Osteocyte (in vitro differentiated cells): ENCODE measurements around the gene OR52E4. TPM values are rescaled to one million over a fixed set of nuclear protein-coding genes. Genes with fewer than 3 reads are reported as not detected.
A peak's percentile ranks its signal among the peaks of the same experiment; 100 is the strongest.

ENCODE experiments used
- DNase-seq: peaks from one replicate; pipeline ENCODE4 v3.0.0; 2021; ENCODE audit warnings: mixed read lengths; ENCODE audit not compliant: unreplicated experiment; ENCODE audit errors: extremely low spot score
- H3K27ac Mint-ChIP-seq: one replicate; pipeline ENCODE4 v1.8.0; 2021; ENCODE audit warnings: mild to moderate bottlenecking, mixed read lengths; ENCODE audit not compliant: unreplicated experiment
- H3K27me3 Mint-ChIP-seq: one replicate; pipeline ENCODE4 v1.8.0; 2021; ENCODE audit warnings: mixed read lengths; ENCODE audit not compliant: unreplicated experiment
- H3K36me3 Mint-ChIP-seq: one replicate; pipeline ENCODE4 v1.8.0; 2021; ENCODE audit warnings: mixed read lengths; ENCODE audit not compliant: unreplicated experiment
- H3K4me1 Mint-ChIP-seq: one replicate; pipeline ENCODE4 v1.8.0; 2021; ENCODE audit warnings: mixed read lengths; ENCODE audit not compliant: unreplicated experiment
- H3K4me3 Mint-ChIP-seq: one replicate; pipeline ENCODE4 v1.8.0; 2021; ENCODE audit warnings: mild to moderate bottlenecking, moderate library complexity, mixed read lengths; ENCODE audit not compliant: unreplicated experiment
- H3K9me3 Mint-ChIP-seq: one replicate; pipeline ENCODE4 v1.8.0; 2021; ENCODE audit warnings: mixed read lengths; ENCODE audit not compliant: unreplicated experiment
- CTCF ChIP-seq: fragments of 200-600 bp; sonication (generic); IDR thresholded peaks from 2 replicates; pipeline ENCODE4 v1.5.0; 2021; ENCODE audit warnings: antibody characterized with exemption, mild to moderate bottlenecking, moderate library complexity
- total RNA-seq: library from RNA; stranded (reverse); gene quantifications from 2 replicates; pipeline ENCODE4 v1.2.1, GENCODE V29; 2021

OR52E4 gene
- total RNA-seq, 1 donor from 2014 or later, result not detected

- peaks cover 9% of the 10 kb centered on the region for H3K27me3 Mint-ChIP-seq
- H3K9me3 Mint-ChIP-seq, result no peaks in the 10 kb centered on the region
Measured at GRCh38 chr11:5878564-5878963, 1.9 kb upstream of the OR52E4 start.

GRCh38 chr11:5881756-5882155 is 1.3 kb downstream of the OR52E4 start:
- DNase-seq, result no peak
- no peak overlapping the region for H3K4me3 Mint-ChIP-seq
- no peak overlapping the region for H3K27ac Mint-ChIP-seq
- H3K27me3 Mint-ChIP-seq, result peaks cover 9% of the 10 kb centered on the region
- no peaks in the 10 kb centered on the region for H3K9me3 Mint-ChIP-seq
- no peak for TF ChIP-seq CTCF
- no peaks in the 10 kb centered on the region for H3K4me1 Mint-ChIP-seq
- no peaks in the 10 kb centered on the region for H3K36me3 Mint-ChIP-seq

More at GRCh38 chr11:5878564-5878963, 1.9 kb upstream of the OR52E4 start:
- Mint-ChIP-seq H3K36me3 (no peaks in the 10 kb centered on the region), H3K27ac (no peak overlapping the region), H3K4me3 (no peak overlapping the region), H3K4me1 (no peaks in the 10 kb centered on the region)
- no peak for DNase-seq
- no peak for TF ChIP-seq CTCF

- no peaks in the 10 kb centered on the region for H3K9me3 Mint-ChIP-seq
- no peak for DNase-seq
- H3K27ac Mint-ChIP-seq, result no peak overlapping the region
- no peak for TF ChIP-seq CTCF
- H3K27me3 Mint-ChIP-seq, result peaks cover 3% of the 10 kb centered on the region
- H3K36me3 Mint-ChIP-seq, result no peaks in the 10 kb centered on the region
- no peak overlapping the region for H3K4me3 Mint-ChIP-seq
- H3K4me1 Mint-ChIP-seq, result no peaks in the 10 kb centered on the region
Measured at GRCh38 chr11:5887172-5887571, 6.7 kb downstream of the OR52E4 start.

GRCh38 chr11:5887661-5888060 is 7.2 kb downstream of the OR52E4 start:
- H3K4me3 Mint-ChIP-seq, result no peak overlapping the region
- no peak overlapping the region for H3K27ac Mint-ChIP-seq
- no peak for DNase-seq
- H3K27me3 Mint-ChIP-seq, result peaks cover under 1% of the 10 kb centered on the region
- H3K4me1 Mint-ChIP-seq, result no peaks in the 10 kb centered on the region
- H3K36me3 Mint-ChIP-seq, result no peaks in the 10 kb centered on the region
- no peak for TF ChIP-seq CTCF
- H3K9me3 Mint-ChIP-seq, result no peaks in the 10 kb centered on the region

GRCh38 chr11:5891216-5891800 is 10.9 kb downstream of the OR52E4 start:
- no peak overlapping the region for H3K27ac Mint-ChIP-seq
- no peak overlapping the region for H3K4me3 Mint-ChIP-seq
- H3K27me3 Mint-ChIP-seq, result no peaks in the 10 kb centered on the region
- no peaks in the 10 kb centered on the region for H3K36me3 Mint-ChIP-seq
- TF ChIP-seq CTCF, result peak; percentile 61
- H3K4me1 Mint-ChIP-seq, result no peaks in the 10 kb centered on the region
- H3K9me3 Mint-ChIP-seq, result no peaks in the 10 kb centered on the region
- no peak for DNase-seq
